HepG2 (cell line): ENCODE results near the gene ZNF79. TPM values are rescaled to one million over a fixed set of nuclear protein-coding genes. Genes with fewer than 3 reads are reported as not detected.

ENCODE experiments used
- ASH2L ChIP-seq: fragments of 300-600, 200-600 bp; sonication (generic); IDR thresholded peaks from 2 replicates; pipeline ENCODE4 v1.7.0; 2017; ENCODE audit warnings: low read depth, mild to moderate bottlenecking, moderate library complexity, mixed read lengths, low read length; ENCODE audit not compliant: insufficient read length
- CREM ChIP-seq, 2 experiments: sonication (generic) in 1 of 2; formaldehyde crosslinking in 1 of 2; IDR thresholded peaks; 2 replicates each; pipeline versions ENCODE4 v1.4.0 to v1.6.1; 2016 to 2020; ENCODE audit warnings: antibody characterized with exemption in 1 of 2, mild to moderate bottlenecking in 1 of 2, missing genetic modification reagents in 1 of 2
- DNMT3B ChIP-seq: conservative IDR thresholded peaks from 2 replicates; pipeline ENCODE4 v1.6.1; 2016; ENCODE audit warnings: missing biosample characterization, control low read depth
- DPF2 ChIP-seq: sonication (generic); formaldehyde crosslinking; IDR thresholded peaks from 2 replicates; pipeline ENCODE4 v1.4.0; 2020; ENCODE audit warnings: mild to moderate bottlenecking, low read depth, missing genetic modification reagents, borderline replicate concordance
- ETV5 ChIP-seq: IDR thresholded peaks from 2 replicates; pipeline ENCODE4 v1.6.1; 2018; ENCODE audit warnings: missing biosample characterization, missing genetic modification reagents, inconsistent platforms, borderline replicate concordance
- FOXA3 ChIP-seq: IDR thresholded peaks from 2 replicates; pipeline ENCODE4 v1.6.1; 2016; ENCODE audit warnings: missing genetic modification reagents, missing compliant biosample characterization
- KAT8 ChIP-seq: IDR thresholded peaks from 2 replicates; pipeline ENCODE4 v1.6.1; 2016; ENCODE audit warnings: missing genetic modification reagents, missing compliant biosample characterization
- MAFK ChIP-seq, 2 experiments: IDR thresholded peaks in 1 of 2; conservative IDR thresholded peaks in 1 of 2; 2 replicates each; pipeline ENCODE4 v1.6.1; 2011; ENCODE audit warnings: improper control_type of control experiment in 2 of 2, low read length in 2 of 2
- TEAD3 ChIP-seq: optimal IDR thresholded peaks from 2 replicates; pipeline ENCODE3; 2016; ENCODE audit warnings: borderline replicate concordance
- ZC3H4 ChIP-seq: sonication (generic); formaldehyde crosslinking; IDR thresholded peaks from 2 replicates; pipeline ENCODE4 v1.4.0; 2020; ENCODE audit warnings: missing genetic modification reagents, borderline replicate concordance
- ZFP36L2 ChIP-seq: sonication (generic); formaldehyde crosslinking; IDR thresholded peaks from 2 replicates; pipeline ENCODE4 v1.4.0; 2020; ENCODE audit warnings: missing genetic modification reagents
- ZKSCAN8 ChIP-seq: IDR thresholded peaks from 2 replicates; pipeline ENCODE4 v1.6.1; 2016; ENCODE audit warnings: borderline replicate concordance, missing genetic modification reagents, missing compliant biosample characterization
- ZNF891 ChIP-seq: sonication (generic); formaldehyde crosslinking; IDR thresholded peaks from 2 replicates; pipeline ENCODE4 v1.5.0; 2020; ENCODE audit warnings: mild to moderate bottlenecking, missing genetic modification reagents
- polyA plus RNA-seq, 8 experiments: library from polyadenylated mRNA; depleted of rRNA in 3 of 8; stranded (reverse) in 7 of 8; unstranded in 1 of 8; fragments of >200 nt; fragmentation: Illumina TruSeq in 4 of 8; extraction: Trizol in 4 of 8; gene quantifications; 2 replicates each; pipeline versions ENCODE4 v1.2.1 to v1.2.3, GENCODE V29; 2011 to 2016; ENCODE audit warnings: low read depth in 4 of 8, missing spikeins in 1 of 8, mixed read lengths in 1 of 8; ENCODE audit not compliant: insufficient read depth in 1 of 8
- total RNA-seq, 5 experiments: library from RNA; depleted of rRNA; stranded (reverse); fragments of >200 nt; fragmentation: Illumina TruSeq; extraction: Trizol; gene quantifications; 2 replicates each; pipeline ENCODE4 v1.2.3, GENCODE V29; 2016; ENCODE audit warnings: low read depth in 1 of 5
- TF ChIP-seq, protein P1 (sequence below): sonication (generic); formaldehyde crosslinking; IDR thresholded peaks from 2 replicates; pipeline ENCODE4 v1.4.0; 2020; ENCODE audit warnings: missing genetic modification reagents
- TF ChIP-seq, protein P2 (sequence below): sonication (generic); formaldehyde crosslinking; IDR thresholded peaks from 2 replicates; pipeline ENCODE4 v1.4.0; 2020; ENCODE audit warnings: missing genetic modification reagents
- TF ChIP-seq, protein P3 (sequence below): sonication (generic); formaldehyde crosslinking; IDR thresholded peaks from 2 replicates; pipeline ENCODE4 v1.4.0; 2020; ENCODE audit warnings: mild to moderate bottlenecking, missing genetic modification reagents, borderline replicate concordance
- TF ChIP-seq, protein P4 (sequence below): sonication (generic); formaldehyde crosslinking; IDR thresholded peaks from 2 replicates; pipeline ENCODE4 v1.4.0; 2020; ENCODE audit warnings: missing genetic modification reagents
- TF ChIP-seq, protein P5 (sequence below): IDR thresholded peaks from 2 replicates; pipeline ENCODE4 v1.6.1; 2016; ENCODE audit warnings: missing genetic modification reagents, missing compliant biosample characterization

ZNF79 gene
- total and polyA plus RNA-seq, 2 of the 13 experiments (the other 11 are each of a cell fraction or from before 2014, with no cell fraction given) = 3.7 to 8.1 TPM

DNA sequence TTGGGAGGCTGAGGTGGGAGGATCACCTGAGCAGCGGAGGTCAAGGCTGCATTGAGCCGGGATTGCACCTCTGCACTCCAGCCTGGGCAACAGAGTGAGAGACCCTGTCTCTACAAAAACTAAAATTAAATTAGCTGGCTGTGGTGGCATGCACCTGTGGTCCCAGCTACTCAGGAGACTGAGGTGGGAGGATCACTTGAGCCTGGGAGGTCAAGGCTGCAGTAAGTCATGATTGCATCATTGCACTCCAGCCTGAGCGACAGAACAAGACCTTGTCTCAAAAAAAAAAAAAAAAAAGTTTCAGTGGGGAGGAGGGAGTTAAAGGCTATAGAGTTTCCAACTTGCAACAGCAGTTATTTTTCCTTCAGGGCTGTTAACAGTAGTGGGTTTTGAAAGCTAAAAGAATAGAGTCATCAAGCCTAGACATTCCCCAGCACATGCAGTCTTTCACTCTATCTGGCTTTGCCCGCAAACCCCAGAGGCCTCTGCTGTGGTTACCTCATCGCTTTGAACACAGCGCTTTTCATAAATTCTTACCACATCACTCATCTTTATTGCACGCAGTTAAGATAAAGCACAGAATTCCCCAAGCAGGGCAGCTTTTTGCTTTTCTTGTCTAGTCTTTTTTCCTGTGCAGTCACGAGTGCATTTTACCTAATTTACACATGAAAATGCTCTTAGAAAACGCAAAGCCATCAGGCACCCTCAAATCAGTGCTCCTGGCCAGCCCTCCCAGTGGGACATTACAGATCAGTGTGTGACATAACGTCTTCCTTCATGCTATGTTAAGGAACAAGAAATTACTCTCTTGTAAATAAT lies 35.9 kb upstream of the ZNF79 start (continued):
- TF ChIP-seq, protein P1, sequence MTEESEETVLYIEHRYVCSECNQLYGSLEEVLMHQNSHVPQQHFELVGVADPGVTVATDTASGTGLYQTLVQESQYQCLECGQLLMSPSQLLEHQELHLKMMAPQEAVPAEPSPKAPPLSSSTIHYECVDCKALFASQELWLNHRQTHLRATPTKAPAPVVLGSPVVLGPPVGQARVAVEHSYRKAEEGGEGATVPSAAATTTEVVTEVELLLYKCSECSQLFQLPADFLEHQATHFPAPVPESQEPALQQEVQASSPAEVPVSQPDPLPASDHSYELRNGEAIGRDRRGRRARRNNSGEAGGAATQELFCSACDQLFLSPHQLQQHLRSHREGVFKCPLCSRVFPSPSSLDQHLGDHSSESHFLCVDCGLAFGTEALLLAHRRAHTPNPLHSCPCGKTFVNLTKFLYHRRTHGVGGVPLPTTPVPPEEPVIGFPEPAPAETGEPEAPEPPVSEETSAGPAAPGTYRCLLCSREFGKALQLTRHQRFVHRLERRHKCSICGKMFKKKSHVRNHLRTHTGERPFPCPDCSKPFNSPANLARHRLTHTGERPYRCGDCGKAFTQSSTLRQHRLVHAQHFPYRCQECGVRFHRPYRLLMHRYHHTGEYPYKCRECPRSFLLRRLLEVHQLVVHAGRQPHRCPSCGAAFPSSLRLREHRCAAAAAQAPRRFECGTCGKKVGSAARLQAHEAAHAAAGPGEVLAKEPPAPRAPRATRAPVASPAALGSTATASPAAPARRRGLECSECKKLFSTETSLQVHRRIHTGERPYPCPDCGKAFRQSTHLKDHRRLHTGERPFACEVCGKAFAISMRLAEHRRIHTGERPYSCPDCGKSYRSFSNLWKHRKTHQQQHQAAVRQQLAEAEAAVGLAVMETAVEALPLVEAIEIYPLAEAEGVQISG (CRISPR knock-in tag) = peak; percentile 56; the same call in 1 of the 2 replicates
- TF ChIP-seq DNMT3B (CRISPR knock-in tag) = 0 out of 2 replicates have a peak, but pooled peaks have one; percentile 68
- peak; percentile 72; the same call in 1 of the 2 replicates for TF ChIP-seq CREM (IDR thresholded peaks at IDR 0.05)
- TF ChIP-seq CREM (CRISPR knock-in tag; IDR thresholded peaks at IDR 0.05) = no peak
- TF ChIP-seq, protein P2, sequence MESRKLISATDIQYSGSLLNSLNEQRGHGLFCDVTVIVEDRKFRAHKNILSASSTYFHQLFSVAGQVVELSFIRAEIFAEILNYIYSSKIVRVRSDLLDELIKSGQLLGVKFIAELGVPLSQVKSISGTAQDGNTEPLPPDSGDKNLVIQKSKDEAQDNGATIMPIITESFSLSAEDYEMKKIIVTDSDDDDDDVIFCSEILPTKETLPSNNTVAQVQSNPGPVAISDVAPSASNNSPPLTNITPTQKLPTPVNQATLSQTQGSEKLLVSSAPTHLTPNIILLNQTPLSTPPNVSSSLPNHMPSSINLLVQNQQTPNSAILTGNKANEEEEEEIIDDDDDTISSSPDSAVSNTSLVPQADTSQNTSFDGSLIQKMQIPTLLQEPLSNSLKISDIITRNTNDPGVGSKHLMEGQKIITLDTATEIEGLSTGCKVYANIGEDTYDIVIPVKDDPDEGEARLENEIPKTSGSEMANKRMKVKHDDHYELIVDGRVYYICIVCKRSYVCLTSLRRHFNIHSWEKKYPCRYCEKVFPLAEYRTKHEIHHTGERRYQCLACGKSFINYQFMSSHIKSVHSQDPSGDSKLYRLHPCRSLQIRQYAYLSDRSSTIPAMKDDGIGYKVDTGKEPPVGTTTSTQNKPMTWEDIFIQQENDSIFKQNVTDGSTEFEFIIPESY (CRISPR knock-in tag) = peak; percentile 46; the same call in 1 of the 2 replicates
- TF ChIP-seq ZC3H4 = peak; percentile 18; the same call in 1 of the 2 replicates
- TF ChIP-seq ZFP36L2 (CRISPR knock-in tag) = no peak
- TF ChIP-seq TEAD3 = peak; percentile 64
- peak; percentile 52; the same call in 1 of the 2 replicates for TF ChIP-seq DPF2 (CRISPR knock-in tag)
- peak; percentile 38; the same call in 1 of the 2 replicates for TF ChIP-seq FOXA3 (CRISPR knock-in tag)
- no peak for TF ChIP-seq ZKSCAN8 (CRISPR knock-in tag)
- TF ChIP-seq KAT8 = peak; percentile 18; the same call in 1 of the 2 replicates
- TF ChIP-seq, protein P3, sequence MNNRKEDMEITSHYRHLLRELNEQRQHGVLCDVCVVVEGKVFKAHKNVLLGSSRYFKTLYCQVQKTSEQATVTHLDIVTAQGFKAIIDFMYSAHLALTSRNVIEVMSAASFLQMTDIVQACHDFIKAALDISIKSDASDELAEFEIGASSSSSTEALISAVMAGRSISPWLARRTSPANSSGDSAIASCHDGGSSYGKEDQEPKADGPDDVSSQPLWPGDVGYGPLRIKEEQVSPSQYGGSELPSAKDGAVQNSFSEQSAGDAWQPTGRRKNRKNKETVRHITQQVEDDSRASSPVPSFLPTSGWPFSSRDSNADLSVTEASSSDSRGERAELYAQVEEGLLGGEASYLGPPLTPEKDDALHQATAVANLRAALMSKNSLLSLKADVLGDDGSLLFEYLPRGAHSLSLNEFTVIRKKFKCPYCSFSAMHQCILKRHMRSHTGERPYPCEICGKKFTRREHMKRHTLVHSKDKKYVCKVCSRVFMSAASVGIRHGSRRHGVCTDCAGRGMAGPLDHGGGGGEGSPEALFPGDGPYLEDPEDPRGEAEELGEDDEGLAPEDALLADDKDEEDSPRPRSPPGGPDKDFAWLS (CRISPR knock-in tag) = no peak
- no peak for TF ChIP-seq ZNF891 (CRISPR knock-in tag)
- TF ChIP-seq MAFK (conservative IDR thresholded peaks at IDR 0.05 in 1 of 2, IDR thresholded peaks at IDR 0.05 in 1 of 2; ENCODE audit: low read length in 2 of 2) = 0 out of 4 replicates have a peak, but pooled peaks of 1 of the 2 experiments have one; percentile 3
- TF ChIP-seq, protein P4, sequence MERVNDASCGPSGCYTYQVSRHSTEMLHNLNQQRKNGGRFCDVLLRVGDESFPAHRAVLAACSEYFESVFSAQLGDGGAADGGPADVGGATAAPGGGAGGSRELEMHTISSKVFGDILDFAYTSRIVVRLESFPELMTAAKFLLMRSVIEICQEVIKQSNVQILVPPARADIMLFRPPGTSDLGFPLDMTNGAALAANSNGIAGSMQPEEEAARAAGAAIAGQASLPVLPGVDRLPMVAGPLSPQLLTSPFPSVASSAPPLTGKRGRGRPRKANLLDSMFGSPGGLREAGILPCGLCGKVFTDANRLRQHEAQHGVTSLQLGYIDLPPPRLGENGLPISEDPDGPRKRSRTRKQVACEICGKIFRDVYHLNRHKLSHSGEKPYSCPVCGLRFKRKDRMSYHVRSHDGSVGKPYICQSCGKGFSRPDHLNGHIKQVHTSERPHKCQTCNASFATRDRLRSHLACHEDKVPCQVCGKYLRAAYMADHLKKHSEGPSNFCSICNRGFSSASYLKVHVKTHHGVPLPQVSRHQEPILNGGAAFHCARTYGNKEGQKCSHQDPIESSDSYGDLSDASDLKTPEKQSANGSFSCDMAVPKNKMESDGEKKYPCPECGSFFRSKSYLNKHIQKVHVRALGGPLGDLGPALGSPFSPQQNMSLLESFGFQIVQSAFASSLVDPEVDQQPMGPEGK (CRISPR knock-in tag) = 0 out of 2 replicates have a peak, but pooled peaks have one; percentile 19
- TF ChIP-seq ASH2L = peak; percentile 80
- TF ChIP-seq, protein P5, sequence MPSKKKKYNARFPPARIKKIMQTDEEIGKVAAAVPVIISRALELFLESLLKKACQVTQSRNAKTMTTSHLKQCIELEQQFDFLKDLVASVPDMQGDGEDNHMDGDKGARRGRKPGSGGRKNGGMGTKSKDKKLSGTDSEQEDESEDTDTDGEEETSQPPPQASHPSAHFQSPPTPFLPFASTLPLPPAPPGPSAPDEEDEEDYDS (CRISPR knock-in tag) = 0 out of 2 replicates have a peak, but pooled peaks have one; percentile 9
- 0 out of 2 replicates have a peak, but pooled peaks have one; percentile 6 for TF ChIP-seq ETV5
